HepG2 (cell line): ENCODE results near the gene DLG2.

Source experiments
- GRHL1 ChIP-seq: sonication (generic); formaldehyde crosslinking; conservative IDR thresholded peaks from 2 replicates; pipeline ENCODE4 v1.8.0; 2022; ENCODE audit warnings: missing genetic modification reagents
- KMT2A ChIP-seq: sonication (generic); formaldehyde crosslinking; IDR thresholded peaks from 2 replicates; pipeline ENCODE4 v1.4.0; 2020; ENCODE audit warnings: missing genetic modification reagents
- NR2C2 ChIP-seq: sonication (generic); formaldehyde crosslinking; IDR thresholded peaks from 2 replicates; pipeline ENCODE4 v1.4.0; 2020; ENCODE audit warnings: missing genetic modification reagents, mild to moderate bottlenecking, moderate library complexity, borderline replicate concordance
- POLR2A ChIP-seq, 2 experiments: IDR thresholded peaks; 2 replicates each; pipeline ENCODE4 v1.6.1; 2011; ENCODE audit warnings: low read depth in 2 of 2, low read length in 2 of 2, mild to moderate bottlenecking in 1 of 2, moderate library complexity in 1 of 2; ENCODE audit not compliant: insufficient read depth in 1 of 2
- TCF7L2 ChIP-seq: IDR thresholded peaks from 2 replicates; pipeline ENCODE4 v1.6.1; 2011; ENCODE audit warnings: mild to moderate bottlenecking, low read depth, low read length, moderate library complexity
- ZBTB1 ChIP-seq: sonication (generic); formaldehyde crosslinking; IDR thresholded peaks from 2 replicates; pipeline ENCODE4 v1.4.0; 2020; ENCODE audit warnings: missing genetic modification reagents, borderline replicate concordance
- ZBTB7A ChIP-seq: sonication (generic); formaldehyde crosslinking; IDR thresholded peaks from 2 replicates; pipeline ENCODE4 v1.8.0; 2022; ENCODE audit warnings: mild to moderate bottlenecking, missing genetic modification reagents
- ZFP36 ChIP-seq: fragments of 150-350 bp; IDR thresholded peaks from 2 replicates; pipeline ENCODE4 v1.6.1; 2018; ENCODE audit warnings: borderline replicate concordance, low read length, low read depth; ENCODE audit not compliant: partially characterized antibody
- ZFX ChIP-seq: sonication (generic); formaldehyde crosslinking; IDR thresholded peaks from 2 replicates; pipeline ENCODE4 v1.4.0; 2020; ENCODE audit warnings: mild to moderate bottlenecking, low read depth, missing genetic modification reagents, moderate library complexity
- ZNF101 ChIP-seq: sonication (generic); formaldehyde crosslinking; IDR thresholded peaks from 2 replicates; pipeline ENCODE4 v1.4.0; 2020; ENCODE audit warnings: mild to moderate bottlenecking, low read depth, missing genetic modification reagents, borderline replicate concordance
- ZNF24 ChIP-seq: fragments of 450-650 bp; IDR thresholded peaks from 2 replicates; pipeline ENCODE4 v1.6.1; 2017; ENCODE audit warnings: antibody characterized with exemption, mild to moderate bottlenecking
- ZNF350 ChIP-seq: sonication (generic); formaldehyde crosslinking; IDR thresholded peaks from 2 replicates; pipeline ENCODE4 v1.4.0; 2020; ENCODE audit warnings: mild to moderate bottlenecking, low read depth, missing genetic modification reagents, borderline replicate concordance
- ZNF407 ChIP-seq: sonication (generic); formaldehyde crosslinking; IDR thresholded peaks from one replicate; pipeline ENCODE4 v1.5.1; 2020; ENCODE audit warnings: mild to moderate bottlenecking, missing genetic modification reagents; ENCODE audit errors: not compliant biosample characterization

- TF ChIP-seq ZFX (CRISPR knock-in tag), result no peak
- no peak for TF ChIP-seq ZNF407 (CRISPR knock-in tag)
- TF ChIP-seq ZBTB1 (CRISPR knock-in tag), result no peak
- no peak for TF ChIP-seq GRHL1 (CRISPR knock-in tag)
- no peak for TF ChIP-seq ZNF350 (CRISPR knock-in tag)
- TF ChIP-seq KMT2A, result no peak
- TF ChIP-seq ZNF101 (CRISPR knock-in tag), result no peak
- no peak for TF ChIP-seq POLR2A (IDR thresholded peaks at IDR 0.05; ENCODE audit: insufficient read depth in 1 of 2, low read depth in 2 of 2, low read length in 2 of 2)
- TF ChIP-seq ZBTB7A, result no peak
- TF ChIP-seq ZFP36, result no peak
- no peak for TF ChIP-seq NR2C2
- no peak for TF ChIP-seq TCF7L2
- no peak for TF ChIP-seq ZNF24
Measured at GRCh38 chr11:84480131-84480530, 1147.0 kb downstream of the DLG2 start.
